Loucy (cell line): Measurements from ENCODE around the gene GAK.

ENCODE experiments used
- H2AFZ ChIP-seq: fragments of 200-600 bp; sonication (generic); 2 replicates; pipeline ENCODE4 v1.6.0; 2016; ENCODE audit warnings: antibody characterized with exemption, mild to moderate bottlenecking, low read length, moderate library complexity
- H3F3A ChIP-seq: fragments of 200-600 bp; 2 replicates; pipeline ENCODE4 v1.6.0; 2016; ENCODE audit warnings: antibody characterized with exemption, low read depth, mild to moderate bottlenecking
- H3K27me3 ChIP-seq: fragments of 200-600 bp; sonication (generic); 2 replicates; pipeline ENCODE4 v1.6.1; 2014; ENCODE audit warnings: low read length, mild to moderate bottlenecking; ENCODE audit not compliant: insufficient read depth, poor library complexity, severe bottlenecking
- H3K36me3 ChIP-seq: fragments of 200-600 bp; sonication (generic); 2 replicates; pipeline ENCODE4 v1.6.1; 2016; ENCODE audit warnings: low read length; ENCODE audit not compliant: insufficient read depth
- H3K4me1 ChIP-seq: fragments of 200-600 bp; sonication (generic); 2 replicates; pipeline ENCODE4 v1.5.1; 2014; ENCODE audit warnings: low read length, mild to moderate bottlenecking; ENCODE audit not compliant: insufficient read depth, poor library complexity, severe bottlenecking
- H3K4me2 ChIP-seq: fragments of 200-600 bp; sonication (generic); 2 replicates; pipeline ENCODE4 v1.6.0; 2014; ENCODE audit warnings: antibody characterized with exemption, low read length, low read depth, mild to moderate bottlenecking; ENCODE audit not compliant: poor library complexity, severe bottlenecking
- H3K4me3 ChIP-seq: fragments of 200-600 bp; sonication (generic); 2 replicates; pipeline ENCODE4 v1.5.1; 2014; ENCODE audit warnings: low read length, mild to moderate bottlenecking, mixed read lengths; ENCODE audit not compliant: poor library complexity, severe bottlenecking
- H3K79me2 ChIP-seq: fragments of 200-600 bp; sonication (generic); 2 replicates; pipeline ENCODE4 v1.6.1; 2014; ENCODE audit warnings: low read length; ENCODE audit not compliant: insufficient read depth
- H3K9ac ChIP-seq: fragments of 200-600 bp; sonication (generic); 2 replicates; pipeline ENCODE4 v1.6.0; 2014; ENCODE audit warnings: mild to moderate bottlenecking, low read depth, low read length, moderate library complexity; ENCODE audit not compliant: poor library complexity, severe bottlenecking
- H3K9me2 ChIP-seq: fragments of 200-600 bp; sonication (generic); replicated peaks from 2 replicates; pipeline ENCODE4 v1.6.1; 2016; ENCODE audit warnings: low read depth, low read length, mixed read lengths
- H3K9me3 ChIP-seq: fragments of 200-600 bp; sonication (generic); 2 replicates; pipeline ENCODE4 v1.6.1; 2014; ENCODE audit warnings: mild to moderate bottlenecking, antibody characterized with exemption, low read length, low read depth; ENCODE audit not compliant: insufficient read depth
- H4K20me1 ChIP-seq: fragments of 200-600 bp; sonication (generic); 2 replicates; pipeline ENCODE4 v1.6.0; 2014; ENCODE audit warnings: antibody characterized with exemption, low read length, mild to moderate bottlenecking; ENCODE audit not compliant: insufficient read depth, poor library complexity, severe bottlenecking
- EZH2phosphoT487 ChIP-seq: fragments of 200-600 bp; IDR thresholded peaks from 2 replicates; pipeline ENCODE4 v1.6.1; 2018; ENCODE audit warnings: antibody characterized with exemption, mild to moderate bottlenecking, moderate library complexity, borderline replicate concordance
- TF ChIP-seq, protein P1 (sequence below): fragments of 200-600 bp; sonication (generic); conservative IDR thresholded peaks from 2 replicates; pipeline ENCODE4 v1.5.1; 2014; ENCODE audit warnings: mild to moderate bottlenecking, antibody characterized with exemption, low read length

Gene GAK

DNA sequence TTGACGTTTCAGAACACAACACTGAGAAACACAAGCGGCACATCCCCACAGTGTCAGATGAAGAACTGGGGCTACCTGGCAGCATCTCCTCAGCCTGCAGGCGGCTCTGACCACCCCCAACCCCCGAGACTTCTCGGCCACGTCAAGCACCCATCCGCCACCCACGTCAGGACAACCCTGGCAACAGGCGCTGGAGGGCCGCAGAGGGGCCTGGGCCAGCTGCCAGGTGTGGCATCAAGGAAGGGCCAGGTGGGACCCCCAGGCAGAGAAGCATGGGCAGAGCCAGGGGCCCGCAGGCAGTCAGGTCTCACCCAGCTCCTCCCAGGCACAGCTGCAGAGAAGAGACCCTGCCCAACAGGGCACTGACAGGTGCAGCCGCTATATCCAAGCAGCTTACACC lies 22.3 kb downstream of the GAK start:
- Histone ChIP-seq H3K27me3 (no peaks in the 10 kb centered on the region), H4K20me1 (peaks cover 25% of the 10 kb centered on the region), H3K9me3 (no peaks in the 10 kb centered on the region), H2AFZ (no peak overlapping the region), H3K4me1 (peaks cover 2% of the 10 kb centered on the region), H3K9me2 (no peaks in the 10 kb centered on the region), H3K36me3 (peaks cover 45% of the 10 kb centered on the region; the same call in 1 of the 2 replicates), H3F3A (no peaks in the 10 kb centered on the region), H3K4me3 (no peak overlapping the region), H3K4me2 (no peak overlapping the region), H3K9ac (no peak overlapping the region), H3K79me2 (peaks cover 28% of the 10 kb centered on the region)
- TF ChIP-seq EZH2phosphoT487 = no peak
- TF ChIP-seq, protein P1, sequence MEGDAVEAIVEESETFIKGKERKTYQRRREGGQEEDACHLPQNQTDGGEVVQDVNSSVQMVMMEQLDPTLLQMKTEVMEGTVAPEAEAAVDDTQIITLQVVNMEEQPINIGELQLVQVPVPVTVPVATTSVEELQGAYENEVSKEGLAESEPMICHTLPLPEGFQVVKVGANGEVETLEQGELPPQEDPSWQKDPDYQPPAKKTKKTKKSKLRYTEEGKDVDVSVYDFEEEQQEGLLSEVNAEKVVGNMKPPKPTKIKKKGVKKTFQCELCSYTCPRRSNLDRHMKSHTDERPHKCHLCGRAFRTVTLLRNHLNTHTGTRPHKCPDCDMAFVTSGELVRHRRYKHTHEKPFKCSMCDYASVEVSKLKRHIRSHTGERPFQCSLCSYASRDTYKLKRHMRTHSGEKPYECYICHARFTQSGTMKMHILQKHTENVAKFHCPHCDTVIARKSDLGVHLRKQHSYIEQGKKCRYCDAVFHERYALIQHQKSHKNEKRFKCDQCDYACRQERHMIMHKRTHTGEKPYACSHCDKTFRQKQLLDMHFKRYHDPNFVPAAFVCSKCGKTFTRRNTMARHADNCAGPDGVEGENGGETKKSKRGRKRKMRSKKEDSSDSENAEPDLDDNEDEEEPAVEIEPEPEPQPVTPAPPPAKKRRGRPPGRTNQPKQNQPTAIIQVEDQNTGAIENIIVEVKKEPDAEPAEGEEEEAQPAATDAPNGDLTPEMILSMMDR = no peak

DNA sequence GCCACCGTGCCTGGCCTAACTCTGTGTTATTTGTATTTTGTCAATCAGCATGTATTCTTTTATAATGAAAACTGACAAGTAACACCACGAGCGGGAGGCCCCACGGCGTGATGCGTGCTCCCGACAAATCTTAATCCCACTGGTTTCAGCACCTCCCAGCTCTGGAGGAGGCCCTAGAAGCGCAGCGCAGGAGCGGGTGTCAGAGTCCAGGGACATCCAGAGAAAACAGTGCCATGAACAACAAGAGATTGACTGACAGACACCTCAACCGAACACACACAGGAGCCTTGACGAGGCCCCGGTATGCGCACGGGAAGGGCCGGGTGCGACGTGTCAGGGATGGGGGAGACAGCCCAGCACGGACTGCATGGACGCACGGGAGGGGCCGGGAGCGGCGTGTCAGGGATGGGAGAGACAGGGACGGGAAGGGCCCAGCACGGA lies 23.0 kb downstream of the GAK start:
- H3K9ac ChIP-seq = no peak overlapping the region
- H3K4me1 ChIP-seq = no peaks in the 10 kb centered on the region
- H4K20me1 ChIP-seq = peaks cover 18% of the 10 kb centered on the region
- H2AFZ ChIP-seq = no peak overlapping the region
- H3K9me2 ChIP-seq = no peaks in the 10 kb centered on the region
- H3K4me2 ChIP-seq = no peak overlapping the region
- H3K36me3 ChIP-seq = peaks cover 49% of the 10 kb centered on the region; the same call in 1 of the 2 replicates
- TF ChIP-seq, protein P1 = no peak
- H3K4me3 ChIP-seq = no peak overlapping the region
- no peaks in the 10 kb centered on the region for H3K9me3 ChIP-seq
- no peaks in the 10 kb centered on the region for H3F3A ChIP-seq
- H3K79me2 ChIP-seq = peaks cover 21% of the 10 kb centered on the region; the same call in 1 of the 2 replicates
- no peaks in the 10 kb centered on the region for H3K27me3 ChIP-seq

DNA sequence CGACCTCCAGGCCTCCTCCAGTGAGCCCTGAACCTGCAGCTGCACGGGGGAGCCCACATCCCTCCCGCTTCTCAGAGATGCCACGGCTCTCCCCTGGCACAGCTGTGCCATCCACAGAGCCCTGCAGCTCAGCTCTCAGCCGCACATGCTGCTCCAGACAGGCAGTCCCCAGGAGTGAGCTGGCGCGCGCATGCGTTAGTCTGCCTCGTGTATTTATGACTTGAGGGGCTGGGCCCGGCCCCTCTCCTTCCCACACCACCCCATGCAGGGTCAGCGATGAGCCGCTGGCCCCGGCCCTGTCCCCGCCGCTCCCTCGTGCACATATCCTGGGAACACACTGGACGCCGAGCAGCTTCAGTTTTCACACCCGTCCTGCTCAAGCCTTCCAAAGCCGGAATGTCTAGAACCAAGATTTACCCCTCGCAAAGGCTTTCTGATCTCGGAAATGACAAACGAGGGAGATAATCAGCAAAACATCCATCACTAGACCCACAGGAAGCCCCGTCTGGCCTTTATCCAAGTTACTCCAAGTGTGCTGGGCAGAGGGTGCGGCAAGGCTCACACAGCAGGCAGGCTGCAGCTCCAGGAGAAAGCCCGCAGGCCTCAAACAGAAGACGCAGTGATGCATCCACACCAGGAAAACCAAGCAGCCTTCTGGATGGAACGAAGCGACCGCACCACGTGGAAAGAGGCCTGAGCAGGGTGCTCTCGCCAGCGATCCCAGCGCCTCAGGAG lies 24.3 kb downstream of the GAK start:
- peaks cover 54% of the 10 kb centered on the region; the same call in 1 of the 2 replicates for H3K36me3 ChIP-seq

More for the DNA sequence above, 24.3 kb downstream of the GAK start:
- H2AFZ ChIP-seq = no peak overlapping the region
- H3K4me3 ChIP-seq = no peak overlapping the region
- H3K9me3 ChIP-seq = no peaks in the 10 kb centered on the region
- H3K27me3 ChIP-seq = no peaks in the 10 kb centered on the region
- no peaks in the 10 kb centered on the region for H3F3A ChIP-seq
- peaks cover 10% of the 10 kb centered on the region; the same call in 1 of the 2 replicates for H3K79me2 ChIP-seq
- TF ChIP-seq, protein P1 = no peak
- no peak for TF ChIP-seq EZH2phosphoT487
- no peak overlapping the region for H3K4me2 ChIP-seq
- H3K9me2 ChIP-seq = no peaks in the 10 kb centered on the region
- no peak overlapping the region for H3K9ac ChIP-seq
- peaks cover 11% of the 10 kb centered on the region for H4K20me1 ChIP-seq
- H3K4me1 ChIP-seq = no peaks in the 10 kb centered on the region
